Measurements from ENCODE around the gene YIPF5. TPM values are rescaled to one million over a fixed set of nuclear protein-coding genes. Genes with fewer than 3 reads are reported as not detected.

The YIPF5 gene
- total RNA-seq, 1 experiment from 2014 or later = 44.5 TPM

GRCh38 chr5:144169904-144170275 lies 569 bp downstream of the YIPF5 start:
- CTCF ChIA-PET = interaction anchor here (1.2 to 1.5 kb wide), 2 partner anchors 10 to 23 kb away, joined by 3 to 4 read pairs; no protein-coding TSS in a partner anchor
- TF ChIP-seq REST (IDR thresholded peaks at IDR 0.05; ENCODE audit: low read depth) (no peak), FOSL1 (IDR thresholded peaks at IDR 0.05; ENCODE audit: low read depth) (no peak), SIN3A (IDR thresholded peaks at IDR 0.05; ENCODE audit: low read depth) (no peak)
- DNase-seq (ENCODE audit: low read depth, low spot score) = no peak
- H3K36me3 ChIP-seq (ENCODE audit: control insufficient read depth in 1 of 2, insufficient read depth in 2 of 2, low read length in 2 of 2) = peaks cover 5 to 9% of the 10 kb centered on the region in 2 experiments; a peak in 3 of 4 replicates
- RAD21 ChIA-PET (ENCODE audit: low non-redundant PET in 1 of 2, low total read pairs in 2 of 2, uncharacterized antibody in 2 of 2, unreplicated experiment in 2 of 2) = no interaction called here
- peak overlapping the region; percentile 78 for H3K4me2 ChIP-seq (ENCODE audit: low read length)
- H3K4me1 ChIP-seq (ENCODE audit: control insufficient read depth in 1 of 2, insufficient read depth in 2 of 2, low read length in 2 of 2) = peaks cover 7 to 14% of the 10 kb centered on the region in 2 experiments; a peak in 2 of 4 replicates
- intact Hi-C loops (cut with micrococcal nuclease) = loop anchor here (10.0 kb wide), 1 partner anchor 1455 kb away; no protein-coding TSS in a partner anchor
- H3K9me3 ChIP-seq (ENCODE audit: control insufficient read depth in 1 of 2, insufficient read depth in 1 of 2, low read depth in 1 of 2, low read length in 2 of 2) = no peaks in the 10 kb centered on the region
- BruUV-seq (replicated peaks) = TSS peak; percentile 59
- no peaks in the 10 kb centered on the region for H3K27me3 ChIP-seq (ENCODE audit: insufficient read depth, low read length)
- POLR2A ChIA-PET = interaction anchor here (1.0 to 1.1 kb wide), 2 partner anchors 11 to 22 kb away, joined by 3 read pairs; no protein-coding TSS in a partner anchor
- no peak for ATAC-seq
- H3K9ac ChIP-seq (ENCODE audit: low read length) = peak overlapping the region; percentile 73
- H3K79me2 ChIP-seq (ENCODE audit: insufficient read depth, low read length) = peaks cover 41% of the 10 kb centered on the region
- peak overlapping the region; percentile 85 to 95 for H3K4me3 ChIP-seq (replicated peaks in 1 of 2; ENCODE audit: low read depth in 1 of 2, low read length in 2 of 2)
- no peaks in the 10 kb centered on the region for H3K9me2 ChIP-seq (ENCODE audit: insufficient read depth)
- H3K27ac ChIP-seq (ENCODE audit: low read depth, low read length) = peak overlapping the region; percentile 19; the same call in 1 of the 2 replicates
- H2AFZ ChIP-seq (ENCODE audit: low read depth, low read length, poor library complexity, severe bottlenecking) = peak overlapping the region; percentile 51
- H4K20me1 ChIP-seq (ENCODE audit: insufficient read depth) = no peaks in the 10 kb centered on the region

GRCh38 chr5:144167998-144168397 lies 2.5 kb downstream of the YIPF5 start:
- ChIA-PET POLR2A (no interaction called here), CTCF (no interaction called here), RAD21 (ENCODE audit: low non-redundant PET in 1 of 2, low total read pairs in 2 of 2, uncharacterized antibody in 2 of 2, unreplicated experiment in 2 of 2) (no interaction called here)
- no peak for TF ChIP-seq EGR1 (IDR thresholded peaks at IDR 0.05; ENCODE audit: low read depth)
- TF ChIP-seq POLR2A (IDR thresholded peaks at IDR 0.05; ENCODE audit: borderline replicate concordance, extremely low read depth, insufficient read depth, insufficient read length) = no peak
- TF ChIP-seq SIN3A (IDR thresholded peaks at IDR 0.05; ENCODE audit: low read depth) = no peak
- no peak for TF ChIP-seq CTCF (IDR thresholded peaks at IDR 0.05 in 2 of 3, conservative IDR thresholded peaks at IDR 0.05 in 1 of 3; ENCODE audit: borderline replicate concordance in 1 of 3, insufficient read depth in 1 of 3, low read depth in 2 of 3, low read length in 2 of 3)
- no peak for TF ChIP-seq ATF3 (IDR thresholded peaks at IDR 0.05)
- Histone ChIP-seq H4K20me1 (ENCODE audit: insufficient read depth) (no peaks in the 10 kb centered on the region), H3K4me2 (ENCODE audit: low read length) (no peak overlapping the region), H3K27me3 (ENCODE audit: insufficient read depth, low read length) (no peaks in the 10 kb centered on the region), H3K79me2 (ENCODE audit: insufficient read depth, low read length) (peaks cover 41% of the 10 kb centered on the region), H3K9me3 (ENCODE audit: control insufficient read depth in 1 of 2, insufficient read depth in 1 of 2, low read depth in 1 of 2, low read length in 2 of 2) (no peaks in the 10 kb centered on the region), H3K4me3 (replicated peaks in 1 of 2; ENCODE audit: low read depth in 1 of 2, low read length in 2 of 2) (no peak overlapping the region), H3K27ac (ENCODE audit: low read depth, low read length) (no peak overlapping the region), H3K9me2 (ENCODE audit: insufficient read depth) (no peaks in the 10 kb centered on the region), H3K4me1 (ENCODE audit: control insufficient read depth in 1 of 2, insufficient read depth in 2 of 2, low read length in 2 of 2) (peaks cover 7 to 14% of the 10 kb centered on the region in 2 experiments; a peak in 2 of 4 replicates), H2AFZ (ENCODE audit: low read depth, low read length, poor library complexity, severe bottlenecking) (no peak overlapping the region), H3K9ac (ENCODE audit: low read length) (no peak overlapping the region), H3K36me3 (ENCODE audit: control insufficient read depth in 1 of 2, insufficient read depth in 2 of 2, low read length in 2 of 2) (peaks cover 11 to 27% of the 10 kb centered on the region in 2 experiments)
- DNase-seq (ENCODE audit: low read depth, low spot score) = no peak
- ATAC-seq = no peak
- intact Hi-C loops (cut with micrococcal nuclease) = no loop called here
- BruUV-seq (replicated peaks) = no TSS peak

Data from HCT116 (cell line).